GM18499 (cell line): ENCODE results near the gene NDNF.

Experiments
- ATAC-seq: cut with Tn5 transposase; IDR thresholded peaks from one replicate; pipeline ENCODE4 v1.9.1; 2021; ENCODE audit warnings: moderate number of reproducible peaks; ENCODE audit not compliant: insufficient read depth, unreplicated experiment

Gene NDNF

DNA sequence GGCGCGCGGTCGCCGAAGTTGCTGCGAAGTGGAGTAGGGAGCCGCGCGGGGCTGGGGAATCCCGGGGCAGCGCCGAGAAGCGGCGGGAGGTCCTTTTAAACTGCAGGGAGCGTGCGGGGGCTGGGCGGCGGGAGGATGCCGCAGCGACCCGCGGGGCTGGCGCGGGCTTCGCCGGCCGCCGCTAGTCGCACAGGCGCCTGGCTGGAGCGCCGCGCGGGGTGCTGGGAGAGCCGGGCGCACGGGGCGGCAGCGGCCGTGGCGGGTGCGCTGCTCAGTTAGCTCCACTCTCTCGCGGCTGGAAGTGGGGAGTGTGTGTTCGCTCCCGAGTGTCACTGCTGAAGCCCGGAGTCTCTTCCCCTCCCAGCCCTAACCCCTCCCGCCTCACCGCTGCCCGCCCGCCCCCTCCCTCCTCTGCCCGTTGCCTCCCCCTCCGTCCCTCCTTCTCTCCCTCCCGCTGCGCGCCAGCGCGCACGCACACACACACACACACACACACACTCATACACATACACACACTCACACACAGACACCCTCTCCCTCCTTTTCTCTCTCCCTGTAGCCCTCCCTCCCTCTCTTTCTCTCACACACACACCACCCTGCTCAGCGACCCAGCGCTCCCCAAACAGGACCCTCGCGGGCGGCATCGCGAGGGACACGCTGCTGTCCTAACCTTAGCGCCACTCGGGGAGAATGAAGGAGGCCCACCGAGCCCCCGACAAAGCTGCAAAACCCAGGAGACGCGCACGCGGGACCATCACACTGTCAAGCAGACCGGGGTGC lies at the start of gene NDNF:
NDNF (minus strand) TSS at position 312 of the 780 bp plus-strand sequence. CDS start 26,698 bp downstream, outside the sequence.
- ATAC-seq: no peak

DNA sequence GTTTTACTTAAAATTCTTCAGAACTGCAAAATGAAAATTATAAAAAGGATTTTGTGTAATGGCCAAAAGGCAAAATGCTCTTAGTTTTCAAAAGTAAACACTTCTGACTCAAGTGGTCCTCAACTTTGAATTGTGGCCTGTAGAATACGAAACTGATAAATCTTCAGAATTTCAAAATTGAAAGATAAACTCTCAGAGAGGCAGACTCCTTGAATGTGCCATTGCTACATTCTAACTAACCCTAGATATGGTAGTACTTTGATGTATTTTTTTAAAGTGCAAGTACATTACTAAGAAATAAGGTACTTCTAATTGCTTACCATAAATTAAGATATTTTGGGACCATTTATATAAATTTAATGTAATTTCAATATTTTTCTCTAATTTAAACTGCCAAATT lies 47.4 kb upstream of the NDNF start:
- ATAC-seq: no peak

- ATAC-seq: no peak
Measured at GRCh38 chr4:121118344-121118743, 46.0 kb upstream of the NDNF start.

DNA sequence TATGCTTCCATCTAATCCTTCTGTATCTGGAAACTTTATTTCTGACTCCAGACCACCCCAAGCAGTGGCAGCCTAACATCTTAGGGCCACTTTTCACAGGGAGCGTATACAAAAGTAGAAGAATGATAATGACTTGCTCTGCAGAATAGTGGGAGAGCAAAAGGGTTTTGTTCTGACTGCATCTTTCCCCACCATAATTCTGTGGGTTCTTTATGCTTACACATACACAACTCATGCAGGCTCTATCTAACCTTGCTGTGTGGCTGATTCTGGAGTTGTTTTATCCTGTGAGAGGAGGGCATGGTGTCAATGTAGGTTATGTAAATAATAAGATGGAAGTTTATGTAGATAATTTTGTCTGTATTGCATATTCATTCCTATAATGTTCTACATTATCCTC lies 42.4 kb upstream of the NDNF start:
- ATAC-seq: no peak

- ATAC-seq: no peak
Measured at GRCh38 chr4:121112530-121112929, 40.2 kb upstream of the NDNF start.

DNA sequence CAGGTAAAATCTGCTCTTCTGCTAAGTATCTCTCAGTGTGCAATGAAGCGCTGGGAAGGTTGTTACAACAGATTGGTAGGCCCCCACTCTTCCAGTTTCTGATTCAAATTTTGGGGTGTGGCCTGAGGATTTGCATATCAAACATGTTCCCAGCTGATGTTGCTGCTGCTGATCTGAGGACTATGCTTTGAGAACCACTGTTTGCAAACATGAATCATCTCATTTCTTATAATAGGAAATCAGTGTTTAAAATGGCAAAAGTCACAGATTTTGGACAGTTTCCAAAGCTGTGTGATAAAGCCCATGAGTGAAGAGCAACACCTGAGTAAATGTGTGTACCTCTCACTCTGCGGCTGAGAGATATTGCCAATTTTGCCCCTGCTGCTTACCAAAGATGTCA lies 36.2 kb upstream of the NDNF start:
- ATAC-seq: no peak

- no peak for ATAC-seq
Measured at GRCh38 chr4:121107507-121107906, 35.2 kb upstream of the NDNF start.

GRCh38 chr4:121100093-121100775 lies 27.9 kb upstream of the NDNF start:
- ATAC-seq: no peak

- no peak for ATAC-seq
Measured at GRCh38 chr4:121098266-121098665, 25.9 kb upstream of the NDNF start.

DNA sequence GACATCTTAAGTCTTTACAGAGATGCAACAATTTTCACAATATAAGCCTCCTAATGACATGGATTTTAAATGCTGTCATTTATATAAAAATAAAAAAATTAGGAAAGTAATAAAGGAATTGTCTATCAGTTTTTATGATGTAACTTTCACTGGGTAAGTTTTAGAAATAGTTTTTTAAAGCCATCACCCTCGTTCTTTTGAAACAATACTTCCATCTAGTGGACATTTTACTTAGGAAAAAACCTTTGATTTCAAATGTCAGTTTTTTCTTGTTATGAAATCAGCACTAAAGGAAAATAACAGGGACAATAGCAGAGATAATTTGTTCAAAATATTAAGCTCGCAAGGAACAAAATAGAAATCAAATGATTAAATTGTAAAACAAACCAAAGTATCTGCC lies 24.3 kb upstream of the NDNF start:
- ATAC-seq: no peak

DNA sequence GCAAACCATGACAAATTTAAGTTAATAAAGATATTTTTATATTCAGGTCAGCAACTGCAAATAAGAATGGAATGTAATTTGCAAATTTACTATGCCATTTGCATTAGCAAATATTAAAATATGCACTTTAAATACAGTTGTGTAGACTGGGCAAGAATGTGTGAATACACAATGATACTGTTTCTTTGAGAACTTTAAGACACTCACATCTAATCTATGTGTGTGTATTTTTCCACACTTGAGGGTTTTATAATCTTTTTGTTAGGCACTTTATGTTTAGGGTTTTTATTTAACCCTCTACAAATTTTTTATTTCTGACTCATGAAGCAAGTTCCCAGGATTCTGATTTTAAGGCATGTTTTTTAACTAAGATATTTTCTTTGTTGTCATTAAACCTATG lies 23.9 kb upstream of the NDNF start:
- ATAC-seq: no peak

GRCh38 chr4:121094297-121094966 lies 22.1 kb upstream of the NDNF start:
- no peak for ATAC-seq

GRCh38 chr4:121093261-121093660 lies 20.9 kb upstream of the NDNF start:
- ATAC-seq: no peak

DNA sequence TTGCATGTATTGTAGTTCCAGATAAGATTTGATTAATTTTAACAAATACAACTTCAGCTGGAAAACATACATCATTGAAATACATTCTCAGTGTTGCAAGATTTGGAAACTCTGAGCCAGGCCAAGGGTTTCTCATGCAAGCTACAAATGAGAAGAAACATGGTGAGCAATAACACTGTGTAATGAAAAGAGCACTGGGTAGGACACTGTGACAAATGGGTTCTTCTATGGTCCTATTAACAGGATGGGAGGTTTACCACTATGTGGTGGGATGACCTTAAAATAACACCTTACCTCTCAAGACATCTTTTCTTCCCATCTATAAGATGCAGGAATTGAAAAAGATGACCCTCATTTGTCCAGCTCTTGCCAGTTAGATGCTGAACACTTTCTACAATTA lies 19.6 kb upstream of the NDNF start:
- no peak for ATAC-seq

- ATAC-seq: no peak
Measured at GRCh38 chr4:121088867-121089266, 16.5 kb upstream of the NDNF start.

- no peak for ATAC-seq
Measured at GRCh38 chr4:121079376-121079775, 7.0 kb upstream of the NDNF start.

GRCh38 chr4:121077496-121077895 lies 5.2 kb upstream of the NDNF start:
- ATAC-seq: no peak

DNA sequence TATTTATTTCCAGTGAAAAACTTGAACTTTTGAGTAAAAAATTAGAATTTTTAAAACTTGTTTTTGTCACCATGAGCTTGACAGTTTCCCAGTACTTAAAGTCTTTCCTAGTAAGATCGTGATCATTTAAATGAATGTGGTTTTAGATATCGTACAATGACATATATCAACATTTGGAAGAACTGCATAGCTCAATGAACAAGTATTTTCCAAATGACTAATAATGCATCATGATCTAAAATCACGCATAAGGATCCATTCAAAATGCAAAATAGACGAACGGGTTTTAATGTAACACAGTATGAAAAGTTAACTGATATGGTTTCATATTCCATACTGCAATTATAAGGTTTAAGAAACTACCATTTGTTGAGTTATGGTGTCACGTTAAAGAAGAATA lies 4.1 kb upstream of the NDNF start:
- no peak for ATAC-seq

- no peak for ATAC-seq
Measured at GRCh38 chr4:121073672-121074381, 1.5 kb upstream of the NDNF start.

GRCh38 chr4:121073004-121073435 lies 685 bp upstream of the NDNF start:
- ATAC-seq: no peak
